Thyroid gland (tissue), 4 donors: ENCODE measurements around the gene TRPM2. TPM values are rescaled to one million over a fixed set of nuclear protein-coding genes. Genes with fewer than 3 reads are reported as not detected.

ENCODE experiments used
- DNase-seq, 2 donors: peaks; one replicate each; pipeline ENCODE4 v3.0.0-alpha.2; 2019
- H3K27ac ChIP-seq, 3 donors: fragments of 200-600 bp; sonication (generic); 1 replicate in 2 of 3; 2 replicates in 1 of 3; pipeline ENCODE4 v1.5.1; 2016 to 2019; ENCODE audit warnings: mild to moderate bottlenecking in 1 of 3, moderate library complexity in 1 of 3
- H3K27me3 ChIP-seq: fragments of 200-600 bp; sonication (generic); one replicate; pipeline ENCODE4 v1.5.1; 2019
- H3K36me3 ChIP-seq, 2 donors: fragments of 200-600 bp; sonication (generic); one replicate each; pipeline ENCODE4 v1.5.1; 2016 to 2019
- H3K4me1 ChIP-seq, 2 donors: fragments of 200-600 bp; sonication (generic); one replicate each; pipeline ENCODE4 v1.5.1; 2017 to 2019
- H3K4me3 ChIP-seq, 3 donors: fragments of 200-600 bp; sonication (generic); replicated peaks in 1 of 3; 1 replicate in 2 of 3; 2 replicates in 1 of 3; pipeline ENCODE4 v1.5.1; 2016; ENCODE audit warnings: mild to moderate bottlenecking in 1 of 3
- H3K9me3 ChIP-seq: fragments of 200-600 bp; sonication (generic); one replicate; pipeline ENCODE4 v1.5.1; 2017
- CTCF ChIP-seq, 6 experiments: fragments of 200-600 bp in 3 of 6; fragments of 450-650 bp in 3 of 6; sonication (generic) in 3 of 6; IDR thresholded peaks; one replicate each; pipeline ENCODE4 v1.5.1; 2016 to 2019; ENCODE audit warnings: antibody characterized with exemption in 6 of 6, mild to moderate bottlenecking in 2 of 6, inconsistent platforms in 1 of 6, moderate library complexity in 1 of 6
- POLR2A ChIP-seq, 2 donors: fragments of 450-650 bp; IDR thresholded peaks; one replicate each; pipeline ENCODE4 v1.6.1; 2017; ENCODE audit warnings: antibody characterized with exemption in 2 of 2, mild to moderate bottlenecking in 2 of 2, moderate library complexity in 1 of 2
- WGBS, 2 donors: methylation state at CpG; one replicate each; pipeline ENCODE4 v1.1.5; 2017; 5-methylcytosine and 5-hydroxymethylcytosine counted together
- intact Hi-C: fragments of 100-400 bp; cut with DNase I; formaldehyde crosslinking; loops from one replicate; pipeline ENCODE4 v1.15.1; 2023
- total RNA-seq, 4 donors: library from RNA; depleted of rRNA; stranded (reverse); fragments of >200 nt; gene quantifications; one replicate each; pipeline ENCODE4 v1.2.3, GENCODE V29; 2016

Gene TRPM2
- total RNA-seq, 4 donors from 2014 or later = 0.67 to 2.6 (median 0.88) TPM

- H3K36me3 ChIP-seq = no peaks in the 10 kb centered on the region
- no peak overlapping the region for H3K4me3 ChIP-seq
- 63 to 75% methylated on average over 1 to 10 of the region's 14 CpGs for WGBS, 2 donors
- TF ChIP-seq CTCF (IDR thresholded peaks at IDR 0.05) = no peak
- no peak for TF ChIP-seq POLR2A (IDR thresholded peaks at IDR 0.05)
- no peaks in the 10 kb centered on the region for H3K9me3 ChIP-seq
- DNase-seq = no peak
- H3K27me3 ChIP-seq = no peaks in the 10 kb centered on the region
- intact Hi-C loops = no loop called here
- no peak overlapping the region for H3K27ac ChIP-seq
- peaks cover 0 to 2% of the 10 kb centered on the region in 2 donors for H3K4me1 ChIP-seq
These were observed 97.0 kb downstream of the TRPM2 start for GRCh38 chr21:44450402-44450801.

- Histone ChIP-seq H3K4me1 (peaks cover 0 to 5% of the 10 kb centered on the region in 2 donors), H3K36me3 (no peaks in the 10 kb centered on the region), H3K27me3 (no peaks in the 10 kb centered on the region), H3K27ac (no peak overlapping the region), H3K9me3 (no peaks in the 10 kb centered on the region), H3K4me3 (no peak overlapping the region)
- intact Hi-C loops = no loop called here
- DNase-seq = no peak
- TF ChIP-seq CTCF (IDR thresholded peaks at IDR 0.05) = no peak
- TF ChIP-seq POLR2A (IDR thresholded peaks at IDR 0.05) = no peak
- 80 to 87% methylated on average over 14 of the region's 14 CpGs for WGBS, 2 donors
These were observed 97.6 kb downstream of the TRPM2 start for GRCh38 chr21:44450999-44451398.

- Histone ChIP-seq H3K4me3 (no peak overlapping the region), H3K36me3 (no peaks in the 10 kb centered on the region), H3K4me1 (peaks cover 0 to 9% of the 10 kb centered on the region in 2 donors), H3K27me3 (no peaks in the 10 kb centered on the region), H3K9me3 (no peaks in the 10 kb centered on the region), H3K27ac (no peak overlapping the region)
- intact Hi-C loops = no loop called here
- no peak for DNase-seq
- TF ChIP-seq CTCF (IDR thresholded peaks at IDR 0.05) (no peak), POLR2A (IDR thresholded peaks at IDR 0.05) (no peak)
- WGBS, 2 donors = 91 to 96% methylated on average over 3 of the region's 3 CpGs
These were observed 99.7 kb downstream of the TRPM2 start for GRCh38 chr21:44453120-44453519.

GRCh38 chr21:44454058-44454457 is 100.6 kb downstream of the TRPM2 start:
- no peak for TF ChIP-seq CTCF (IDR thresholded peaks at IDR 0.05)
- no peak for TF ChIP-seq POLR2A (IDR thresholded peaks at IDR 0.05)
- DNase-seq = no peak
- Histone ChIP-seq H3K9me3 (no peaks in the 10 kb centered on the region), H3K27ac (no peak overlapping the region), H3K4me1 (peaks cover 0 to 9% of the 10 kb centered on the region in 2 donors), H3K36me3 (no peaks in the 10 kb centered on the region), H3K4me3 (no peak overlapping the region), H3K27me3 (no peaks in the 10 kb centered on the region)
- intact Hi-C loops = no loop called here
- WGBS, 2 donors = 82 to 94% methylated on average over 5 of the region's 5 CpGs

- peak; percentile 57 to 69 for DNase-seq
- Histone ChIP-seq H3K27ac (no peak within 1 kb of the TSS), H3K27me3 (no peaks in the 10 kb centered on the region), H3K4me1 (peaks cover 0 to 9% of the 10 kb centered on the region in 2 donors), H3K36me3 (no peaks in the 10 kb centered on the region), H3K9me3 (no peaks in the 10 kb centered on the region), H3K4me3 (peak within 1 kb of the TSS in 2 of 3 donors; percentile 36 to 44)
- WGBS, 2 donors = 9 to 25% methylated on average over 7 to 25 of the region's 45 CpGs
- no peak for TF ChIP-seq CTCF (IDR thresholded peaks at IDR 0.05)
- no peak for TF ChIP-seq POLR2A (IDR thresholded peaks at IDR 0.05)
- intact Hi-C loops = no loop called here
These were observed 101.5 kb downstream of the TRPM2 start, which contains the start of gene LRRC3 for GRCh38 chr21:44454747-44455523. Gene LRRC3, plus strand, starts transcription at chr21:44455510. Its CDS starts 1,135 bp downstream, at chr21:44456645.
